ENCODE data around the gene CYFIP2. TPM values are rescaled to one million over a fixed set of nuclear protein-coding genes. Genes with fewer than 3 reads are reported as not detected.

Gene CYFIP2
- total RNA-seq, 1 donor from 2014 or later: 37.4 TPM

DNA sequence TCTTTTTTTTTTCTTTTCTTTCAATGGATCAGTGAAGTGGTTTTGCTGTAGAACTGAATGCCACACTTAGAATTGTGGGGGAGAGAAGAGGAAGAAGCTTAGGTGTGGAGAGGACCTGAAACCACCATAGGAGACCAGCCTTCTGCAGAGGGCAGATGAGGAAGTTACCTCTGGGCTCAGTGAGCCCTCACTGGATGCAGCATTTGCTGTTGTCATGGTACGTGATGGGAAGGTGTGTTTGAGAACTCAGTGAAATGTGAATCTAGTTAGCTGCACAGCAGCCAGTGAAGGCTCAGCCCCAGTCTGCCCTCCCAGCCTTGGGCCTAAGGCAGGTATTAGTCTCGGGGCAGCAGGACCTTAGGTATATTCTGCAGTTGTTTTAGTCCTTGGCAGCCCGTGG is 17.5 kb downstream of the CYFIP2 start:
- Mint-ChIP-seq H3K27ac (ENCODE audit: unreplicated experiment) (no peak overlapping the region), H3K27me3 (ENCODE audit: low read depth) (no peaks in the 10 kb centered on the region), H3K4me3 (ENCODE audit: unreplicated experiment) (no peak overlapping the region), H3K36me3 (ENCODE audit: low read depth) (no peaks in the 10 kb centered on the region), H3K4me1 (ENCODE audit: low read depth) (peaks cover 21% of the 10 kb centered on the region), H3K9me3 (ENCODE audit: low read depth) (no peaks in the 10 kb centered on the region)
- TF ChIP-seq, protein P1, sequence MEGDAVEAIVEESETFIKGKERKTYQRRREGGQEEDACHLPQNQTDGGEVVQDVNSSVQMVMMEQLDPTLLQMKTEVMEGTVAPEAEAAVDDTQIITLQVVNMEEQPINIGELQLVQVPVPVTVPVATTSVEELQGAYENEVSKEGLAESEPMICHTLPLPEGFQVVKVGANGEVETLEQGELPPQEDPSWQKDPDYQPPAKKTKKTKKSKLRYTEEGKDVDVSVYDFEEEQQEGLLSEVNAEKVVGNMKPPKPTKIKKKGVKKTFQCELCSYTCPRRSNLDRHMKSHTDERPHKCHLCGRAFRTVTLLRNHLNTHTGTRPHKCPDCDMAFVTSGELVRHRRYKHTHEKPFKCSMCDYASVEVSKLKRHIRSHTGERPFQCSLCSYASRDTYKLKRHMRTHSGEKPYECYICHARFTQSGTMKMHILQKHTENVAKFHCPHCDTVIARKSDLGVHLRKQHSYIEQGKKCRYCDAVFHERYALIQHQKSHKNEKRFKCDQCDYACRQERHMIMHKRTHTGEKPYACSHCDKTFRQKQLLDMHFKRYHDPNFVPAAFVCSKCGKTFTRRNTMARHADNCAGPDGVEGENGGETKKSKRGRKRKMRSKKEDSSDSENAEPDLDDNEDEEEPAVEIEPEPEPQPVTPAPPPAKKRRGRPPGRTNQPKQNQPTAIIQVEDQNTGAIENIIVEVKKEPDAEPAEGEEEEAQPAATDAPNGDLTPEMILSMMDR (IDR thresholded peaks at IDR 0.05): no peak
- DNase-seq (ENCODE audit: low spot score): no peak

DNA sequence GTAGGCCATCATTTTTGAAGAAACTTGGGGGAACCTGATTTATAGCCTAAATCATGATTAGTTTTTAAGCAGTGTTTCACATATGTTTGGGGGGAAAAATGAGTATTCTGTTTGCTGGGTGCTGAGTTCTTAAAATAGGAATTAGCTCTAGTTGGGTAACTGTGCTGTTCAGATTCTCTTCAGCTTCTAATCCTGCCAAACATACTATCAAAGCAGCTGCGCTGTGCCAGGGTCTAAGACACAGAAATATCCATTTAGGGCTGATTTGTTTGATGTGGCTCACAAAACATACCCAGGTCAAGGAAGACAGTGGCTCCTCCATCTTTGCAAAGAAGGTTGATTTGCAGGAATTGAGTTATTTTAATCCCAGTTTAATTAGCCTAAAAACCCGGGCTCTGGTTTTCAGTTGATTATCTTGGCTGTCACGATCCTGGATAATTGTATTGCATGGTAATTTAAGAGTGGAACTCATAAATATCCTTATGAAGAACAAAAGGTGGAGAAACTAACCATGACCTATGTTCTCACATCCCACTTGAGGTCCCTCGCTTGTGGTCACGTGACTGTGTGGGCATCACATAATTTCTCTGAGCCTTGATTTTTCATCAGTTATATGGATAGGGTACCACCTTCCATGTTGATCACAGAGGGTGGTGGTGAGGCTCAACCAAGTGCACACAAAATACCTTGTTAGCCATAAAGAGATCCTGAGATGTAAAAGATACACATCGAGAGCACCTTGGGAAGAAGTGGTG is 18.7 kb downstream of the CYFIP2 start:
- peaks cover 21% of the 10 kb centered on the region for H3K4me1 Mint-ChIP-seq (ENCODE audit: low read depth)

DNA sequence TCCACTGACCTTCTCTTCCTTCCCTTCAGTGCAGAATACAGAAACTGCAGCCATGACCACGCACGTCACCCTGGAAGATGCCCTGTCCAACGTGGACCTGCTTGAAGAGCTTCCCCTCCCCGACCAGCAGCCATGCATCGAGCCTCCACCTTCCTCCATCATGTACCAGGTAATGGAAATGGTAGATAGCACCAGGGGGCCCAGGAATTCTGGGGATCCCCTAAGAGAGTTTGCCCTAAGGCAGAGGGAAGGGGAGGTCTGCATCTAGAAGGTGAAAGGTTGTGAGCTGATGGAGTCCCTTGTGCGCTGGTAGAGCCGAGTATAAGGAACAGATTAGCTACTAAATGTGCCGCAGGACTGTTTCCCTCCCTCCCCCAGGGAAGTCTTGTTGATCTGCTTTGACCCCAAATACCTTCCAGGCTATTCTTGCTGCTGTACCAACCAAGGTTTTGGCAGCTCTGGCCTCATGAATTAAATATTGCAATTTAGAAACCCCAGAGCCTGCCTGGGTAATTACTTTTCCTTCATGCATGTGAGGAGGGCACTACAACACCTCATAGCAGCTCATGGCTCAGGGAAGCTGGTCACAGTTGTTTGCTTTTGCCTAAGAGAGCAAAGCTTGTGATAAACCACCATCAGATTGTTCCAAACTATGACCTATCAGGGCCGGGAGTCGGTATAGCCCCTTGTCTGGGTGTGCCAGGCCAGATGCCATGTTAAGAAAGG is 19.6 kb downstream of the CYFIP2 start:
- Mint-ChIP-seq H3K27ac (ENCODE audit: unreplicated experiment) (no peak overlapping the region), H3K4me1 (ENCODE audit: low read depth) (peaks cover 25% of the 10 kb centered on the region), H3K4me3 (ENCODE audit: unreplicated experiment) (no peak overlapping the region), H3K9me3 (ENCODE audit: low read depth) (no peaks in the 10 kb centered on the region), H3K27me3 (ENCODE audit: low read depth) (no peaks in the 10 kb centered on the region), H3K36me3 (ENCODE audit: low read depth) (no peaks in the 10 kb centered on the region)
- TF ChIP-seq, protein P1 (IDR thresholded peaks at IDR 0.05): no peak
- DNase-seq (ENCODE audit: low spot score): no peak

More for the DNA sequence above, 18.7 kb downstream of the CYFIP2 start:
- Mint-ChIP-seq H3K27ac (ENCODE audit: unreplicated experiment) (no peak overlapping the region), H3K36me3 (ENCODE audit: low read depth) (no peaks in the 10 kb centered on the region), H3K4me3 (ENCODE audit: unreplicated experiment) (no peak overlapping the region), H3K27me3 (ENCODE audit: low read depth) (no peaks in the 10 kb centered on the region), H3K9me3 (ENCODE audit: low read depth) (no peaks in the 10 kb centered on the region)
- TF ChIP-seq, protein P1 (IDR thresholded peaks at IDR 0.05): no peak
- DNase-seq (ENCODE audit: low spot score): no peak

DNA sequence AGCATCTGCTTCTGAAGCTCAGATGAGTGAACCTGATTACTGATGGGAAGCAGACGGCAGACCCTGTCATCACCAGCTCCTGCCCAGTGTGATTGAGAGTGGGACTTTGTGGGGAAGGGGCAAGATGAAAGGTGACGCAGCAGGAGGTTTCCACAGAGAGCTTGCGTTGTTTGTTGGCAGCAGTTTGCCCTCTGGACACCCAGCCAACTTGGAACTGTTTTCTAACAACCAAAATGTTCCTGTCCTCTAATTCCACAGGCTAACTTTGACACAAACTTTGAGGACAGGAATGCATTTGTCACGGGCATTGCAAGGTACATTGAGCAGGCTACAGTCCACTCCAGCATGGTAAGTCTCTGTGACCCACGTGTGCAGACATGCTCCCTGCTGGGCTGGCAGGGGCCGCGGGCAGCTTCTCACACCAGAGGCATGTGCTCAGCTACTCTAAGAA is 20.9 kb downstream of the CYFIP2 start:
- no peak for DNase-seq (ENCODE audit: low spot score)
- Mint-ChIP-seq H3K4me3 (ENCODE audit: unreplicated experiment) (no peak overlapping the region), H3K27me3 (ENCODE audit: low read depth) (no peaks in the 10 kb centered on the region), H3K9me3 (ENCODE audit: low read depth) (no peaks in the 10 kb centered on the region), H3K27ac (ENCODE audit: unreplicated experiment) (peak overlapping the region; percentile 13), H3K4me1 (ENCODE audit: low read depth) (peaks cover 32% of the 10 kb centered on the region), H3K36me3 (ENCODE audit: low read depth) (no peaks in the 10 kb centered on the region)
- TF ChIP-seq, protein P1 (IDR thresholded peaks at IDR 0.05): no peak

DNA sequence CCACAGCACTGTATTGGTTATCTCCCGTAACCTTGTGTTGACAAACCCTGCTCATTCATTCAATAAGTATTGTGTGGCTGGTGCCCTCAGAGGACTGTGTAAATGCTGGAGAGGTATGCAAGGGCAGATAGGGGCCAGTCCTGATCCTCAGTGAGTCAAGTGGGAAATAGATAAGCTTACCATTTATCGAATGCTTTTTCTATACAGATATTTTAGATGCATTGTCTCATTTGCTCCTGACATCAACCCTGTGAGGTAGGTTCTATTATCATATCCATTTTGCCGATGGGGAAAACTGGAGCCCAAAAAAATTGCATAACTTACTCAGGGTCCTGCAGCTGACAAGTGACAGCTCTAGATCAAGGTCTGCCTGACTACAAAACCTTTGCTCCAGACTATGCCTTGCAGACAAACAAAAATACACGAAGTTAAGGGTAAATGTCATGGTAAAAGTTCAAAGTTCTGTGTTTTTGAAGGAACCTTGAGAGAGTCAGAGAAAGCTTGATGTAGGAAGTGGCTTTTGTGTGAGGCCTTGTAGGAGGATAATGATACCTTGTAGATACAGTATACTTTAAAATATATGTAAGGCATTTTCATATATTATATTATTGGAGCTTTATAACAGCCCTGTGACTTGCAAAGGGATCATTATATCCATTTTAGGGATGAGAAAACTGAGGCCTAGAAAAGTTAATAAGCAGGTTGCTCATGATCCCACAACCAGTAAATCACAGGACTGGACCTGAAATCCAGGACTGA is 22.7 kb downstream of the CYFIP2 start:
- DNase-seq (ENCODE audit: low spot score): no peak
- TF ChIP-seq, protein P1 (IDR thresholded peaks at IDR 0.05): no peak
- no peaks in the 10 kb centered on the region for H3K36me3 Mint-ChIP-seq (ENCODE audit: low read depth)
- H3K4me1 Mint-ChIP-seq (ENCODE audit: low read depth): peaks cover 33% of the 10 kb centered on the region
- no peak overlapping the region for H3K4me3 Mint-ChIP-seq (ENCODE audit: unreplicated experiment)
- H3K27me3 Mint-ChIP-seq (ENCODE audit: low read depth): no peaks in the 10 kb centered on the region
- H3K27ac Mint-ChIP-seq (ENCODE audit: unreplicated experiment): no peak overlapping the region
- no peaks in the 10 kb centered on the region for H3K9me3 Mint-ChIP-seq (ENCODE audit: low read depth)
